Aorta (tissue), 5 donors: ENCODE data around the gene WDPCP. TPM values are rescaled to one million over a fixed set of nuclear protein-coding genes. Genes with fewer than 3 reads are reported as not detected.
A peak's percentile ranks its signal among the peaks of the same experiment; 100 is the strongest.
"Not testable (repeated sequence)": the region's sequence is repeated elsewhere in the genome, so short reads cannot be mapped to it uniquely, and the experiment has no call there.

ENCODE experiments used
- ATAC-seq: fragments of 200-7000 bp; cut with Tn5 transposase; one replicate; pipeline ENCODE4 v1.9.1; 2022; ENCODE audit warnings: moderate library complexity; ENCODE audit not compliant: low FRiP score
- DNase-seq, 2 donors: peaks; one replicate each; pipeline ENCODE4 v3.0.0-alpha.2; 2020
- H3K27ac ChIP-seq, 2 donors: one replicate each; pipeline ENCODE4 v1.5.1; 2013; ENCODE audit warnings: low read length in 2 of 2, mild to moderate bottlenecking in 2 of 2, moderate library complexity in 2 of 2, control low read depth in 1 of 2, inconsistent platforms in 1 of 2, low read depth in 1 of 2
- H3K27me3 ChIP-seq, 2 donors: one replicate each; pipeline ENCODE4 v1.6.1; 2013; ENCODE audit warnings: control low read depth in 1 of 2, low read length in 1 of 2, mild to moderate bottlenecking in 1 of 2, moderate library complexity in 1 of 2; ENCODE audit not compliant: insufficient read depth in 2 of 2, control insufficient read depth in 1 of 2
- H3K36me3 ChIP-seq, 2 donors: one replicate each; pipeline ENCODE4 v1.6.1; 2013; ENCODE audit warnings: control low read depth in 1 of 2, low read length in 1 of 2, mild to moderate bottlenecking in 1 of 2; ENCODE audit not compliant: insufficient read depth in 2 of 2, control insufficient read depth in 1 of 2
- H3K4me1 ChIP-seq, 2 donors: one replicate each; pipeline ENCODE4 v1.6.1; 2013; ENCODE audit warnings: low read length in 2 of 2, control low read depth in 1 of 2, mild to moderate bottlenecking in 1 of 2, moderate library complexity in 1 of 2; ENCODE audit not compliant: insufficient read depth in 2 of 2, control insufficient read depth in 1 of 2
- H3K4me3 ChIP-seq, 2 donors: one replicate each; pipeline ENCODE4 v1.5.1; 2013; ENCODE audit warnings: low read length in 2 of 2, control low read depth in 1 of 2, mild to moderate bottlenecking in 1 of 2
- H3K9me3 ChIP-seq: one replicate; pipeline ENCODE4 v1.6.1; 2013; ENCODE audit warnings: mild to moderate bottlenecking, low read length; ENCODE audit not compliant: control insufficient read depth
- WGBS, 2 donors: extraction: QIAGEN DNeasy Blood & Tissue Kit; methylation state at CpG; one replicate each; pipeline ENCODE4 v1.1.7; 2013; 5-methylcytosine and 5-hydroxymethylcytosine counted together
- intact Hi-C, 2 donors: fragments of 100-400 bp; cut with DNase I; formaldehyde crosslinking; loops; one replicate each; pipeline versions ENCODE4 v1.14.2 to v1.15.0; 2022
- polyA plus RNA-seq, 2 donors: library from polyadenylated mRNA; stranded (reverse); fragments of 200-250 nt; gene quantifications; one replicate each; pipeline ENCODE4 v1.2.3, GENCODE V29; 2013
- total RNA-seq, 2 donors: library from RNA; stranded (reverse); fragmentation: NEBNext Ultra II Directional; extraction: Animal tissue kit (Norgen Biotek cat#: 25700); gene quantifications; one replicate each; pipeline ENCODE4 v1.2.1, GENCODE V29; 2021
- donor health status: healthy with polysubstance abuse.
- donor health status: Bipolar disorder and iron deficiency.
- donor health status: DM: no; HTN: no; CAD: no.
- donor health status: DM: no; HTN: no; CAD: no.
- donor health status: DM: yes; HTN: yes; CAD: no.

Gene WDPCP
- total and polyA plus RNA-seq, 4 donors: 2.9 to 20.8 (median 15.3) TPM

DNA sequence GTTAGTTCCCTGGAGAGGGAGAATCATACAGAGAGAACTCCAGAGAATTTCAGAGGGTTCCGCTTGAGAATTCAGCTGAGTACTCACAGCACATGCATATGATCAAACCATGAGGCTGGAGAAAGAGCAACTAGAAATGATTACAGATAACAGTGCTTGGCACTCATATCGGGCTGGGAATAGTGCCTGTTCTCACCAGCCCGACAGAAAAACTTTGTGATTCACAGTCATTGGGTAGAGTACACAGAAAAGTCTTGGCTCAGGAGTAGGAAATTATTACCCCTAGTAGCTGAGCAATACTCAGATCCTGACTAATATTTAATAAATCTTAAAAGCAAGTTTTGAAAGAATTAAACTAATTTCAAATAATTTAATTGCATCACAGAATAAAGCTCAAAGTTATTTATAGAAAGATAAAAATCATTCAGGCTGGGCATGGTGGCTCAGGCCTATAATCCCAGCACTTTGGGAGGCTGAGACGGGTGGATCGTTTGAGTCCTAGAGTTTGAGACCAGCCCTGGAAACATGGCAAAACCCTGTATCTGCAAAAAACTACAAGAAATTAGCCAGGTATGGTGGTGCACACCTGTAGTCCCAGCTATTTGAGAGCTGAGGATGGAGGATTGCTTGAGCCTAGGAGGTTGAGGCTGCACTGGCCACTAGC, 6.8 kb downstream of the WDPCP start:
- H3K36me3 ChIP-seq: no peaks in the 10 kb centered on the region
- peak overlapping the region in 1 of 2 donors; percentile 41 for H3K4me3 ChIP-seq
- peak overlapping the region; percentile 92 to 93 for H3K27ac ChIP-seq
- WGBS, 2 donors: 7 to 8% methylated on average over 5 of the region's 5 CpGs
- no peaks in the 10 kb centered on the region for H3K9me3 ChIP-seq
- ATAC-seq (peak; percentile 88), DNase-seq (peak in 1 of 2 donors; percentile 66)
- no peaks in the 10 kb centered on the region for H3K27me3 ChIP-seq
- intact Hi-C loops: loop anchor here (10.0 kb wide), 2 partner anchors 263 to 283 kb away; partner anchors contain the start of gene UGP2 (in 1 of the 2)
- H3K4me1 ChIP-seq: no peaks in the 10 kb centered on the region

DNA sequence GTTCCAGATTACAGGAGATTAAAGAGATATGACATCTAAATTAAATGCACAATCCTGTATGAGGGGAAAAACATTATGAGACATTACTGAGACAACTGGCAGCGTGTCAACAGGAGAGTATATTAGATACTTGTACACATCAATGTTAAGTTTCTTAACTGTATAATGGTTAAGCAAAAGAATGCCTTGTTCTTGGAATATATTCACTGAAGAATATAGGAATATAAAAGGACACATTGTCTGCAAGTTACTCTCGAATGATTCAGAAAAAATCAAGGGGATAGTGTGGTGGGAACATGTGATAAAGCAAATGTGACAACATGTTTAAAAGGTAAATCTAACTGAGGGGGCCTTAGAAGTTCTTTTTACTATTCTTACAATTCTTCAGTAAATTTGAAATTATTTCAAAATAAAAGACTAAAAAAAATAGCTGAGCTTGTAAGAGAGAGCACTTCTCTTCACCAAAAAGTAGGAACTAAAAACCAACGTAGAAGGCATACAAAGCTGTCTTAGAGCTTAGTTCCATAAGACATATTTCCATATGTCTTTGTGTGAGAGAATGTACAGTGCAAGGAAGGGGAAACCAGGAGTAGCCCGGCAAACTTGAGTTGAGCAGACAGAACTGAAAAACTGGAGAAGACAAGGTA, 7.5 kb downstream of the WDPCP start:
- peak overlapping the region in 1 of 2 donors; percentile 88 for H3K27ac ChIP-seq
- DNase-seq (no peak), ATAC-seq (no peak)
- no peaks in the 10 kb centered on the region for H3K36me3 ChIP-seq
- peak overlapping the region in 1 of 2 donors; percentile 41 for H3K4me3 ChIP-seq
- H3K4me1 ChIP-seq: no peaks in the 10 kb centered on the region
- no peaks in the 10 kb centered on the region for H3K27me3 ChIP-seq
- intact Hi-C loops: loop anchor here (10.0 kb wide), 2 partner anchors 264 to 284 kb away; partner anchors contain the start of gene UGP2 (in 1 of the 2)
- no peaks in the 10 kb centered on the region for H3K9me3 ChIP-seq
- 26 to 27% methylated on average over 4 of the region's 4 CpGs for WGBS, 2 donors

DNA sequence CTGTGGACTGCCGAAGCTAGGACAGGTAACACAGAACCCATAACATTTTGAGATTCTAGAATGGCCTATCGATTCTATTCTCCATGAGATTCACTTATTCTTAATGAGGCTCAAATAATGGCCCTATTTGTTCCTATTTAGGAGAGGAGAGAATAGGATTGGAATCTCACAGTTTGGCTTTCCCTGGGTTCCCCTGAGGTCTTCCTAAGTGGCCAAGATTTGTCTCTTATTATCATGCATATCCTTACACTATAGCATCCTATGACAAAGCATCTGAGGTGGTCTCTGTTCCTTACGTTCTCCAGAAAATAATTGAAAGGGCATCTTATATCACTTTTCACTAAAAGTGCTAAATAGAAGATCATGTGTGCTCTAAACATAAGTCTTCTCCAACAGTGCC, 9.5 kb downstream of the WDPCP start:
- H3K4me1 ChIP-seq: no peaks in the 10 kb centered on the region
- WGBS, 2 donors: 98% methylated on average over 3 of the region's 3 CpGs
- no peaks in the 10 kb centered on the region for H3K36me3 ChIP-seq
- DNase-seq: no peak
- no peak overlapping the region for H3K27ac ChIP-seq
- H3K4me3 ChIP-seq: no peak overlapping the region
- H3K27me3 ChIP-seq: no peaks in the 10 kb centered on the region
- intact Hi-C loops: no loop called here
- H3K9me3 ChIP-seq: no peaks in the 10 kb centered on the region
- no peak for ATAC-seq

DNA sequence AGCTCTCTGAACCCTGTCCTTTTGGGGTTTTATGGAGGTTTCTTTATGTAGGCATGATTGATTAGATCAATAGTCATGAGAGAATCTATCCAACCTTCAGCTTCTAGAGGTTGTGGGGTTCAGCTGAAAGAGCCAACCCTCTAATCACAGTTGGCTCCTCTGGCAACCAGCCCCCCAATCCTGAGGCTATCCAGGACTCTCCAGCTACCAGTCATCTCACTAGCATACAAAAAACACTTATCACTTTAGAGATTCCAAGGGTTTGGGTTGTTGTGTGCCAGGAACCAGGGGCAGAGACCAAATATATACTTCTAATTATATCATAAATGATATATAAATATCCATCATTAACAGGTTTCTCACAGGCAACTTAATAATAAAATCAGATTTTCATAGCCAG, 11.7 kb downstream of the WDPCP start:
- Histone ChIP-seq H3K4me3 (no peak overlapping the region), H3K4me1 (peaks cover 0 to 1% of the 10 kb centered on the region in 2 donors), H3K9me3 (no peaks in the 10 kb centered on the region), H3K36me3 (no peaks in the 10 kb centered on the region), H3K27me3 (no peaks in the 10 kb centered on the region), H3K27ac (no peak overlapping the region)
- ATAC-seq (no peak), DNase-seq (no peak)
- intact Hi-C loops: no loop called here

DNA sequence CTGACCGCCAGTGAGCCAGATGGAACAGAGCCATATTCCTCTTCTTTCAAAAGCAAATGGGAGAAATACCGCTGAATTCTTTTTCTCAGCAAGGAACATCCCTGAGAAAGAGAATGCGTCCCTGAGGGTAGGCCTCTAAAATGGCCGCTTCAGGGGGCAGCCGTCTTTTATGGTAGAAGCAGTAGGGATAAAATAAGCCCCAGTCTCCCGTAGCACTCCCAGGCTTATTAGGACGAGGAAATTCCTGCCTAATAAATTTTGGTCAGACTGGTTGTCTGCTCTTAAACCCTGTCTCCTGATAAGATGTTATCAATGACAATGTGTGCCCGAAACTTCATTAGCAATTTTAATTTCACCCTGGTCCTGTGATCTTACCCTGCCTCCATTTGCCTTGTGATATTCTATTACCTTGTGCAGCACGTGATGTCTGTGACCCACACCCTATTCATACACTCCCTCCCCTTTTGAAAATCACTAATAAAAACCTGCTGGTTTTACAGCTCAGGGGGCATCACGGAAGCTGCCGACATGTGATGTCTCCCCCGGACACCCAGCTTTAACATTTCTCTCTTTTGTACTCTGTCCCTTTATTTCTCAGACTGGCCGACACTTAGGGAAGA, 14.4 kb downstream of the WDPCP start:
- ATAC-seq, H3K27ac ChIP-seq, H3K4me1 ChIP-seq, DNase-seq, H3K36me3 ChIP-seq, H3K4me3 ChIP-seq, intact Hi-C loops, H3K27me3 ChIP-seq, H3K9me3 ChIP-seq: not testable (repeated sequence)
- 98% methylated on average over 13 of the region's 13 CpGs for WGBS, 2 donors

DNA sequence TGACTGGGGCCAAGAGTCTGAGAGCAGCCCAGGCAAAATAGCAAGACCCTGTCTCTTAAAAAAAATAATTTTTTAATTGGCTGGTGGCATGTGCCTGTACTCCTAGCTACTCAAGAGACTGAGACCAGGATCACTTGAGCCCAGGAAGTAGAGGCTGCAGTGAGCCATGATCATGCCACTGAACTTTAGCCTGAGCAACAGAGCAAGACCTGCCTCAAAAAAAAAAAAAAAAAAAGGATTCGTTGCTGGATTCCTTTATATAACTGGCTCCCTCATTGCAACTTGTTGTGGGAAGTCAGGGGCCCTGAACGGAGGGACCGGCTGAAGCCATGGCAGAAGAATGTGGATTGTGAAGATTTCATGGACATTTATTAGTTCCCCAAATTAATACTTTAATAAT, 15.3 kb downstream of the WDPCP start:
- H3K36me3 ChIP-seq, ATAC-seq, intact Hi-C loops, H3K27me3 ChIP-seq, H3K9me3 ChIP-seq, H3K4me1 ChIP-seq, DNase-seq, H3K4me3 ChIP-seq, H3K27ac ChIP-seq: not testable (repeated sequence)
- 94 to 100% methylated on average over 3 of the region's 3 CpGs for WGBS, 2 donors

DNA sequence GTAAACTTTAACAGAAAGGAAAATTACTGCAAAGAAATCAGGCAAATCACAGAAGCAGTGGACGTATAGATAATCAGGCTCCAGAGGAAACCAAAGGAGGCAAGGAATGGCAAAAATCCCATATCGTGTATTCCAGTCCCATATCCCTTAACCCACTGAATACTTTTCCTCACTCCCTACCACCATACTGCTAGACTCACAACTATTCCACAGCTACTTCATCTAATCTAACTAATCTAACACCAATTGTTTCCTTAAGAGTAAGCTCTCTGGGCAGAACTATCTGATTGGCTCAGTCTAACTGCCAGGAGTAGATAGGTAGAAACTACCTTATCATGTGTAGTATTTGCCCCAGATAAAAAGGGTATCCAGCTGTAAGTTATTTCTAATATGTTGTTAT, 16.3 kb downstream of the WDPCP start:
- Histone ChIP-seq H3K9me3 (no peaks in the 10 kb centered on the region), H3K36me3 (no peaks in the 10 kb centered on the region), H3K4me3 (no peak overlapping the region), H3K27ac (no peak overlapping the region), H3K27me3 (no peaks in the 10 kb centered on the region), H3K4me1 (peaks cover 0 to 3% of the 10 kb centered on the region in 2 donors)
- no peak for DNase-seq
- intact Hi-C loops: no loop called here
- no peak for ATAC-seq
- WGBS, 2 donors: 65 to 79% methylated on average over 2 of the region's 2 CpGs

DNA sequence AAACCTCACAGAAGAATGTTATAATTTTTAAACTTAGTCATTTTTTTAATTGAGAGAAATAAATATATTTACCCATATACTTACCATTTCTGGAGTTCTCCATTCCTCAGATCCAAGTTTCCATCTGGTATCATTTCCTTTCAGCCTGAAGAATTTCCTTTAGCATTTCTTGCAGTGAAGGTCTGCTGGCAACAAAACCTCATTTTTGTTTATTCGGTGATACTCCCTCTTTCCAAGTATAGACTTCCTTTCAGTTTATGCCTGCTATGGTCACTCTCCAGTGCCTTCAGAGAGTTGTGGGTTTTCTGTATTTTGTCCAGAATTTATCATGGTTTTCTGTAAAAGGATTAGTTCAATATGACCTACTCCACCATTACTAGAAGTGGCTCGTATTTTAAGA, 17.0 kb downstream of the WDPCP start:
- no peak overlapping the region for H3K27ac ChIP-seq
- H3K4me1 ChIP-seq: peaks cover 0 to 3% of the 10 kb centered on the region in 2 donors
- H3K4me3 ChIP-seq: no peak overlapping the region
- DNase-seq: no peak
- H3K9me3 ChIP-seq: no peaks in the 10 kb centered on the region
- no peaks in the 10 kb centered on the region for H3K36me3 ChIP-seq
- intact Hi-C loops: no loop called here
- ATAC-seq: no peak
- 18 to 22% methylated on average over 2 of the region's 2 CpGs for WGBS, 2 donors
- no peaks in the 10 kb centered on the region for H3K27me3 ChIP-seq

DNA sequence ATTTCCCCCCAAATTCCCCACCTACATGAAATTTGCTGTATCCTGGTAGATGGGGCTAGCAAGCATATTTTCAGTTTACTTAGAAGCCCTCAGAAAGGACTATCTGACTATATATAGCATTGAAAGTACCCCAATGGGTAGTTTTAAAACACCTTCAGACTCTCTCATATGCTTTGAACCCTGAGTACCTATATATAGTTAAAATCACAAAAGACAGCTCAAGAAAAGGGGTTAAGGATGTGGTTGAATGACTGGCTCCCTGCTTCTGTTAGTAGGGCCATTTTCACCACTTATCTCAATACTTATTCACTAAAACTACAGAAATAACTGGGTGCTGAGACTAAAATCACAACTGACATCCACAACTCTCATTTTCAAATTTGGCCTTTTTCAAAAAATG, 18.5 kb downstream of the WDPCP start:
- DNase-seq (no peak), ATAC-seq (no peak)
- no peaks in the 10 kb centered on the region for H3K36me3 ChIP-seq
- no peak overlapping the region for H3K4me3 ChIP-seq
- H3K9me3 ChIP-seq: no peaks in the 10 kb centered on the region
- no peaks in the 10 kb centered on the region for H3K27me3 ChIP-seq
- no peak overlapping the region for H3K27ac ChIP-seq
- peaks cover 0 to 3% of the 10 kb centered on the region in 2 donors for H3K4me1 ChIP-seq
- intact Hi-C loops: no loop called here
